Astrocyte of the hippocampus (primary cell): ENCODE data around the gene OR5M11.
"Not testable (repeated sequence)": the region's sequence is repeated elsewhere in the genome, so short reads cannot be mapped to it uniquely, and the experiment has no call there.

ENCODE experiments used
- DNase-seq: peaks from one replicate; pipeline ENCODE4 v3.0.0; 2011; ENCODE audit warnings: low read depth, low spot score

OR5M11 gene

GRCh38 chr11:56543157-56543556 is at the start of gene OR5M11:
TSS of gene OR5M11 (minus strand) at chr11:56543257. CDS start at chr11:56543257, 0 bp downstream.
- DNase-seq: no peak

GRCh38 chr11:56592088-56592717 is 49.1 kb upstream of the OR5M11 start:
- DNase-seq: not testable (repeated sequence)

GRCh38 chr11:56577621-56578020 is 34.6 kb upstream of the OR5M11 start, which contains the start of gene OR5M10:
TSS of gene OR5M10 (minus strand) at chr11:56577721. CDS start at chr11:56577721, 0 bp downstream.
- DNase-seq: no peak

GRCh38 chr11:56558574-56558973 is 15.5 kb upstream of the OR5M11 start:
- no peak for DNase-seq

GRCh38 chr11:56554691-56555090 is 11.6 kb upstream of the OR5M11 start:
- not testable (repeated sequence) for DNase-seq

GRCh38 chr11:56545531-56545930 is 2.5 kb upstream of the OR5M11 start:
- no peak for DNase-seq

GRCh38 chr11:56543739-56544138 is 682 bp upstream of the OR5M11 start:
- no peak for DNase-seq

- no peak for DNase-seq
Observed at GRCh38 chr11:56533054-56533740, 9.9 kb downstream of the OR5M11 start.

GRCh38 chr11:56531856-56532255 is 11.2 kb downstream of the OR5M11 start:
- no peak for DNase-seq

GRCh38 chr11:56522008-56522407 is 21.0 kb downstream of the OR5M11 start:
- DNase-seq: no peak

GRCh38 chr11:56513280-56513679 is 29.8 kb downstream of the OR5M11 start:
- no peak for DNase-seq

- no peak for DNase-seq
Observed at GRCh38 chr11:56509439-56509838, 33.6 kb downstream of the OR5M11 start.

- DNase-seq: no peak
Observed at GRCh38 chr11:56497010-56497409, 46.0 kb downstream of the OR5M11 start.

- DNase-seq: no peak
Observed at GRCh38 chr11:56495117-56495516, 47.9 kb downstream of the OR5M11 start.
